HCT116 (cell line): ENCODE data around the gene TNN. TPM values are rescaled to one million over a fixed set of nuclear protein-coding genes. Genes with fewer than 3 reads are reported as not detected.

ENCODE experiments used
- ATAC-seq: fragments of 200-7000 bp; cut with Tn5 transposase; 2 replicates; pipeline ENCODE4 v1.9.1; 2020; ENCODE audit warnings: mild to moderate bottlenecking, moderate library complexity
- BruUV-seq: library from RNA; stranded (reverse); fragments of 400-500 nt; replicated peaks from 2 replicates; lab custom pipeline; 2021; lab: Mats Ljungman, UMichigan
- CTCF ChIA-PET: fragments of 300-600 bp; sonication (Branson Sonifier 250); formaldehyde crosslinking; loops from one replicate; lab custom pipeline; 2021; ENCODE audit warnings: antibody characterized with exemption; lab: Charles Lee
- POLR2A ChIA-PET: fragments of 300-600, 350-600 bp; sonication (Branson Sonifier 250); formaldehyde crosslinking; loops from one replicate; lab custom pipeline; 2021; ENCODE audit warnings: antibody characterized with exemption; lab: Charles Lee
- RAD21 ChIA-PET, 2 experiments: fragments of 300-600 bp; sonication (Branson Sonifier 250); formaldehyde crosslinking; loops; one replicate each; lab custom pipeline; 2023; ENCODE audit warnings: low total read pairs in 2 of 2; ENCODE audit not compliant: uncharacterized antibody in 2 of 2, unreplicated experiment in 2 of 2, low non-redundant PET in 1 of 2; lab: Charles Lee
- DNase-seq: peaks from one replicate; pipeline ENCODE4 v3.0.0-alpha.2; 2010; ENCODE audit warnings: low read depth, low spot score
- H2AFZ ChIP-seq: fragments of 200-600 bp; shearing (Covaris generic), sonication (generic); 2 replicates; pipeline ENCODE4 v1.6.1; 2017; ENCODE audit warnings: low read depth, mixed run types, mixed read lengths, antibody characterized with exemption, low read length; ENCODE audit not compliant: poor library complexity, severe bottlenecking
- H3K27ac ChIP-seq: 2 replicates; pipeline ENCODE4 v1.5.1; 2012; ENCODE audit warnings: low read depth, low read length
- H3K27me3 ChIP-seq: fragments of 200-600 bp; sonication (generic); 2 replicates; pipeline ENCODE4 v1.6.1; 2016; ENCODE audit warnings: mixed run types, low read length, mixed read lengths; ENCODE audit not compliant: insufficient read depth
- H3K36me3 ChIP-seq, 2 experiments: fragments of 200-500 bp in 1 of 2; fragments of 200-600 bp in 1 of 2; sonication (Bioruptor generic) in 1 of 2; sonication (generic) in 1 of 2; 2 replicates each; pipeline versions ENCODE4 v1.5.1 to v1.6.1; 2014 to 2016; ENCODE audit warnings: low read length in 2 of 2, inconsistent platforms in 1 of 2, mixed read lengths in 1 of 2, mixed run types in 1 of 2; ENCODE audit not compliant: insufficient read depth in 2 of 2, control insufficient read depth in 1 of 2
- H3K4me1 ChIP-seq, 2 experiments: fragments of 200-600 bp in 1 of 2; sonication (generic) in 1 of 2; 2 replicates each; pipeline versions ENCODE4 v1.5.1 to v1.6.1; 2012 to 2017; ENCODE audit warnings: low read length in 2 of 2, inconsistent platforms in 1 of 2, mild to moderate bottlenecking in 1 of 2, mixed read lengths in 1 of 2, mixed run types in 1 of 2, moderate library complexity in 1 of 2; ENCODE audit not compliant: insufficient read depth in 2 of 2, control insufficient read depth in 1 of 2
- H3K4me2 ChIP-seq: fragments of 200-600 bp; sonication (generic); 2 replicates; pipeline ENCODE4 v1.6.1; 2017; ENCODE audit warnings: mixed run types, low read length, mixed read lengths
- H3K4me3 ChIP-seq, 2 experiments: fragments of 200-600 bp in 1 of 2; sonication (generic) in 1 of 2; replicated peaks in 1 of 2; 2 replicates each; pipeline ENCODE4 v1.5.1; 2011 to 2016; ENCODE audit warnings: low read length in 2 of 2, control low read depth in 1 of 2, low read depth in 1 of 2, mild to moderate bottlenecking in 1 of 2, mixed read lengths in 1 of 2, mixed run types in 1 of 2
- H3K79me2 ChIP-seq: fragments of 200-600 bp; sonication (generic); 2 replicates; pipeline ENCODE4 v1.6.1; 2017; ENCODE audit warnings: mild to moderate bottlenecking, mixed run types, low read length, moderate library complexity, mixed read lengths; ENCODE audit not compliant: insufficient read depth
- H3K9ac ChIP-seq: fragments of 200-600 bp; sonication (generic); 2 replicates; pipeline ENCODE4 v1.6.1; 2016; ENCODE audit warnings: low read length, mixed read lengths
- H3K9me2 ChIP-seq: fragments of 200-600 bp; sonication (generic), shearing (Covaris generic); 2 replicates; pipeline ENCODE4 v1.6.1; 2017; ENCODE audit warnings: mixed run types, mild to moderate bottlenecking, moderate library complexity; ENCODE audit not compliant: insufficient read depth
- H3K9me3 ChIP-seq, 2 experiments: fragments of 200-500 bp in 1 of 2; fragments of 200-600 bp in 1 of 2; sonication (Bioruptor generic) in 1 of 2; sonication (generic) in 1 of 2; 2 replicates each; pipeline ENCODE4 v1.6.1; 2014 to 2017; ENCODE audit warnings: low read length in 2 of 2, mixed read lengths in 2 of 2, inconsistent platforms in 1 of 2, low read depth in 1 of 2, mild to moderate bottlenecking in 1 of 2, mixed run types in 1 of 2, moderate library complexity in 1 of 2; ENCODE audit not compliant: control insufficient read depth in 1 of 2, insufficient read depth in 1 of 2
- H4K20me1 ChIP-seq: fragments of 200-600 bp; sonication (generic), shearing (Covaris generic); 2 replicates; pipeline ENCODE4 v1.6.1; 2017; ENCODE audit warnings: mixed run types, mild to moderate bottlenecking, moderate library complexity; ENCODE audit not compliant: insufficient read depth
- CBX3 ChIP-seq: IDR thresholded peaks from 2 replicates; pipeline ENCODE4 v1.6.1; 2012; ENCODE audit warnings: low read depth
- CEBPB ChIP-seq: IDR thresholded peaks from 2 replicates; pipeline ENCODE4 v1.6.1; 2012; ENCODE audit warnings: low read depth
- EGR1 ChIP-seq: IDR thresholded peaks from 2 replicates; pipeline ENCODE4 v1.6.1; 2012; ENCODE audit warnings: low read depth
- FOSL1 ChIP-seq: IDR thresholded peaks from 2 replicates; pipeline ENCODE4 v1.6.1; 2012; ENCODE audit warnings: low read depth
- POLR2AphosphoS5 ChIP-seq: IDR thresholded peaks from 2 replicates; pipeline ENCODE4 v1.6.1; 2011; ENCODE audit warnings: mild to moderate bottlenecking, low read depth, low read length, moderate library complexity
- RAD21 ChIP-seq: IDR thresholded peaks from 2 replicates; pipeline ENCODE4 v1.6.1; 2012; ENCODE audit warnings: low read depth, mild to moderate bottlenecking
- SP1 ChIP-seq: IDR thresholded peaks from 2 replicates; pipeline ENCODE4 v1.6.1; 2012; ENCODE audit warnings: low read depth
- SRF ChIP-seq: IDR thresholded peaks from 2 replicates; pipeline ENCODE4 v1.6.1; 2012; ENCODE audit warnings: low read depth
- YY1 ChIP-seq: IDR thresholded peaks from 2 replicates; pipeline ENCODE4 v1.6.1; 2011; ENCODE audit warnings: low read length, low read depth, moderate library complexity, mild to moderate bottlenecking; ENCODE audit not compliant: insufficient replicate concordance; ENCODE audit errors: extremely low read depth
- intact Hi-C: fragments of 100-400 bp; cut with micrococcal nuclease; formaldehyde crosslinking; loops from 2 replicates; pipeline ENCODE4 v1.10.0; 2022
- total RNA-seq: library from RNA; stranded (reverse); gene quantifications from one replicate; pipeline ENCODE4 v1.2.1, GENCODE V29; 2021; ENCODE audit not compliant: unreplicated experiment

Gene TNN
- total RNA-seq, 1 experiment from 2014 or later = not detected

GRCh38 chr1:175157200-175157599 lies 89.6 kb downstream of the TNN start:
- Histone ChIP-seq H3K27ac (no peak overlapping the region), H3K9me2 (no peaks in the 10 kb centered on the region), H3K4me1 (peaks cover 0 to 15% of the 10 kb centered on the region in 2 experiments; a peak in 2 of 4 replicates), H3K9me3 (no peaks in the 10 kb centered on the region), H3K4me3 (no peak overlapping the region), H3K79me2 (no peaks in the 10 kb centered on the region), H3K27me3 (no peaks in the 10 kb centered on the region), H3K4me2 (no peak overlapping the region), H2AFZ (no peak overlapping the region), H3K9ac (no peak overlapping the region), H4K20me1 (no peaks in the 10 kb centered on the region), H3K36me3 (peaks cover 10 to 13% of the 10 kb centered on the region in 2 experiments; a peak in 2 of 4 replicates)
- ATAC-seq (no peak), DNase-seq (no peak)
- CTCF ChIA-PET = interaction anchor here (1.2 to 6.0 kb wide), 3 partner anchors 11 to 181 kb away, joined by 4 to 140 read pairs (median 37); no protein-coding TSS in a partner anchor
- POLR2A ChIA-PET = interaction anchor here (1.0 kb wide), 2 partner anchors 12 to 162 kb away, joined by 3 read pairs; no protein-coding TSS in a partner anchor
- RAD21 ChIA-PET = no interaction called here
- BruUV-seq = no TSS peak
- TF ChIP-seq SP1 = no peak
- TF ChIP-seq RAD21 = no peak
- no peak for TF ChIP-seq CEBPB
- no peak for TF ChIP-seq EGR1
- no peak for TF ChIP-seq YY1
- intact Hi-C loops = no loop called here

GRCh38 chr1:175158170-175158591 lies 90.5 kb downstream of the TNN start:
- ChIA-PET RAD21 (no interaction called here), POLR2A (interaction anchor here (1.1 kb wide), 1 partner anchor 11 kb away, joined by 3 read pairs; no protein-coding TSS in a partner anchor), CTCF (interaction anchor here (1.4 to 6.0 kb wide), 2 partner anchors 11 to 161 kb away, joined by 4 to 140 read pairs; no protein-coding TSS in a partner anchor)
- H4K20me1 ChIP-seq = no peaks in the 10 kb centered on the region
- no peak overlapping the region for H3K9ac ChIP-seq
- no peaks in the 10 kb centered on the region for H3K79me2 ChIP-seq
- intact Hi-C loops = no loop called here
- no peaks in the 10 kb centered on the region for H3K9me3 ChIP-seq
- no TSS peak for BruUV-seq
- H3K36me3 ChIP-seq = peaks cover 10 to 18% of the 10 kb centered on the region in 2 experiments; a peak in 2 of 4 replicates
- DNase-seq = peak; percentile 27
- peak; percentile 58 for TF ChIP-seq POLR2AphosphoS5
- no peak for TF ChIP-seq CBX3
- TF ChIP-seq SRF = no peak
- peak; percentile 50; the same call in 1 of the 2 replicates for TF ChIP-seq SP1
- peak; percentile 59 for TF ChIP-seq FOSL1
- no peak overlapping the region for H2AFZ ChIP-seq
- no peak overlapping the region for H3K27ac ChIP-seq
- H3K4me2 ChIP-seq = 0 out of 2 replicates have a peak overlapping the region, but pooled peaks have one; percentile 5
- peak; percentile 33; the same call in 1 of the 2 replicates for ATAC-seq
- no peaks in the 10 kb centered on the region for H3K9me2 ChIP-seq
- no peak overlapping the region for H3K4me3 ChIP-seq
- H3K4me1 ChIP-seq = peaks cover 0 to 15% of the 10 kb centered on the region in 2 experiments; a peak in 2 of 4 replicates
- H3K27me3 ChIP-seq = no peaks in the 10 kb centered on the region
